SK-N-SH (cell line): ENCODE data around the gene LRRC15. TPM values are rescaled to one million over a fixed set of nuclear protein-coding genes. Genes with fewer than 3 reads are reported as not detected.
A peak's percentile ranks its signal among the peaks of the same experiment; 100 is the strongest.

Experiments used
- CTCF ChIA-PET: fragments of 300-600, 350-600 bp; formaldehyde crosslinking; extraction: SDS; loops from one replicate; lab custom pipeline; 2021; lab: Yijun Ruan, JAX
- POLR2A ChIA-PET: fragments of 350-600 bp; sonication (Branson Sonifier 250); formaldehyde crosslinking; extraction: SDS; loops from one replicate; lab custom pipeline; 2020; ENCODE audit warnings: antibody characterized with exemption, inconsistent platforms; lab: Yijun Ruan, JAX
- DNase-seq: peaks from one replicate; pipeline ENCODE4 v3.0.0; 2012
- H2AFZ ChIP-seq: fragments of 200-600 bp; sonication (generic); 2 replicates; pipeline ENCODE4 v1.8.1; 2016; ENCODE audit warnings: antibody characterized with exemption, mild to moderate bottlenecking, low read depth
- H3F3A ChIP-seq: fragments of 200-600 bp; sonication (generic); replicated peaks from 2 replicates; pipeline ENCODE3; 2016; ENCODE audit warnings: antibody characterized with exemption, mild to moderate bottlenecking; ENCODE audit not compliant: insufficient read depth
- H3K27ac ChIP-seq, 2 experiments: fragments of 200-500 bp in 1 of 2; fragments of 200-600 bp in 1 of 2; sonication (Bioruptor generic) in 1 of 2; sonication (generic), shearing (Covaris generic) in 1 of 2; 2 replicates each; pipeline versions ENCODE4 v1.5.1 to v1.6.1; 2014 to 2016; ENCODE audit warnings: low read depth in 2 of 2, inconsistent platforms in 1 of 2, low read length in 1 of 2, mild to moderate bottlenecking in 1 of 2, mixed read lengths in 1 of 2
- H3K27me3 ChIP-seq: fragments of 200-600 bp; sonication (generic), shearing (Covaris generic); 2 replicates; pipeline ENCODE4 v1.6.1; 2016; ENCODE audit warnings: mixed run types; ENCODE audit not compliant: insufficient read depth
- H3K36me3 ChIP-seq, 2 experiments: fragments of 200-500 bp in 1 of 2; fragments of 200-600 bp in 1 of 2; sonication (Bioruptor generic) in 1 of 2; sonication (generic) in 1 of 2; replicated peaks in 1 of 2; 2 replicates each; pipeline versions ENCODE3 to v1.5.1; 2014 to 2016; ENCODE audit warnings: low read length in 1 of 2, mild to moderate bottlenecking in 1 of 2; ENCODE audit not compliant: insufficient read depth in 2 of 2, control insufficient read depth in 1 of 2
- H3K4me1 ChIP-seq, 2 experiments: fragments of 200-500 bp in 1 of 2; fragments of 200-600 bp in 1 of 2; sonication (Bioruptor generic) in 1 of 2; sonication (generic), shearing (Covaris generic) in 1 of 2; 2 replicates each; pipeline versions ENCODE4 v1.5.1 to v1.6.1; 2014 to 2016; ENCODE audit warnings: low read depth in 1 of 2, low read length in 1 of 2, mixed run types in 1 of 2; ENCODE audit not compliant: insufficient read depth in 2 of 2, control insufficient read depth in 1 of 2
- H3K4me2 ChIP-seq: fragments of 200-600 bp; sonication (generic), shearing (Covaris generic); 2 replicates; pipeline ENCODE4 v1.6.1; 2017; ENCODE audit warnings: mixed run types
- H3K4me3 ChIP-seq, 2 experiments: fragments of 200-500 bp in 1 of 2; fragments of 200-600 bp in 1 of 2; sonication (Bioruptor generic) in 1 of 2; sonication (generic), shearing (Covaris generic) in 1 of 2; 2 replicates each; pipeline versions ENCODE4 v1.5.1 to v1.8.1; 2014 to 2016; ENCODE audit warnings: low read depth in 2 of 2, inconsistent platforms in 1 of 2, low read length in 1 of 2, mild to moderate bottlenecking in 1 of 2, mixed read lengths in 1 of 2, moderate library complexity in 1 of 2
- H3K79me2 ChIP-seq: fragments of 200-600 bp; sonication (generic); 2 replicates; pipeline ENCODE4 v1.8.1; 2017; ENCODE audit warnings: mild to moderate bottlenecking; ENCODE audit not compliant: insufficient read depth
- H3K9ac ChIP-seq: fragments of 200-600 bp; sonication (generic); 2 replicates; pipeline ENCODE4 v1.6.1; 2017; ENCODE audit warnings: mixed run types
- H3K9me2 ChIP-seq: fragments of 200-600 bp; sonication (generic); 2 replicates; pipeline ENCODE4 v1.6.1; 2017; ENCODE audit warnings: mixed run types
- H3K9me3 ChIP-seq: fragments of 200-600 bp; sonication (generic); 2 replicates; pipeline ENCODE4 v1.6.1; 2017; ENCODE audit warnings: mixed run types, mild to moderate bottlenecking, moderate library complexity
- H4K20me1 ChIP-seq: fragments of 200-600 bp; sonication (generic); 2 replicates; pipeline ENCODE4 v1.6.1; 2017; ENCODE audit warnings: mild to moderate bottlenecking, mixed run types; ENCODE audit not compliant: insufficient read depth
- FOXM1 ChIP-seq: IDR thresholded peaks from 2 replicates; pipeline ENCODE4 v1.4.0; 2012; ENCODE audit warnings: low read depth, mild to moderate bottlenecking
- GATA2 ChIP-seq: sonication (generic); formaldehyde crosslinking; IDR thresholded peaks from 2 replicates; pipeline ENCODE4 v1.5.0; 2020; ENCODE audit warnings: mild to moderate bottlenecking, missing genetic modification reagents
- JUND ChIP-seq: IDR thresholded peaks from 2 replicates; pipeline ENCODE4 v1.4.0; 2012
- MAX ChIP-seq: IDR thresholded peaks from 2 replicates; pipeline ENCODE4 v1.4.0; 2012; ENCODE audit warnings: low read depth
- MEF2A ChIP-seq: IDR thresholded peaks from 2 replicates; pipeline ENCODE4 v1.4.0; 2012; ENCODE audit warnings: low read depth, borderline replicate concordance
- MXI1 ChIP-seq: IDR thresholded peaks from 2 replicates; pipeline ENCODE4 v1.6.1; 2012; ENCODE audit warnings: mild to moderate bottlenecking, low read depth, low read length, improper control_type of control experiment
- NFIC ChIP-seq: IDR thresholded peaks from 2 replicates; pipeline ENCODE4 v1.4.0; 2012; ENCODE audit warnings: borderline replicate concordance
- PBX3 ChIP-seq: IDR thresholded peaks from 2 replicates; pipeline ENCODE4; 2012
- POLR2AphosphoS5 ChIP-seq: IDR thresholded peaks from 2 replicates; pipeline ENCODE4 v1.6.1; 2012; ENCODE audit warnings: low read depth, low read length
- RXRA ChIP-seq: IDR thresholded peaks from 2 replicates; pipeline ENCODE4 v1.4.0; 2012; ENCODE audit warnings: low read depth, mild to moderate bottlenecking, borderline replicate concordance
- TCF12 ChIP-seq: IDR thresholded peaks from 2 replicates; pipeline ENCODE4 v1.4.0; 2012
- TEAD4 ChIP-seq: IDR thresholded peaks from 2 replicates; pipeline ENCODE4 v1.4.0; 2012; ENCODE audit warnings: mild to moderate bottlenecking, borderline replicate concordance; ENCODE audit not compliant: insufficient read depth
- USF1 ChIP-seq: IDR thresholded peaks from 2 replicates; pipeline ENCODE4 v1.4.0; 2012; ENCODE audit warnings: low read depth, borderline replicate concordance
- ZBTB33 ChIP-seq: IDR thresholded peaks from 2 replicates; pipeline ENCODE4 v1.4.0; 2012; ENCODE audit warnings: low read depth, borderline replicate concordance
- WGBS: methylation state at CpG from one replicate; pipeline ENCODE4 v1.1.6; 2017; ENCODE audit warnings: low lambda C conversion rate; 5-methylcytosine and 5-hydroxymethylcytosine counted together
- polyA plus RNA-seq, 3 experiments: library from polyadenylated mRNA; depleted of rRNA; stranded (reverse); fragments of >200 nt; gene quantifications; 2 replicates each; pipeline ENCODE4 v1.2.3, GENCODE V29; 2012

Gene LRRC15
- polyA plus RNA-seq, 1 of the 3 experiments (the other 2 are of a cell fraction): 0.02 TPM

GRCh38 chr3:194323785-194324735 lies 45.5 kb downstream of the LRRC15 start (continued):
- peak; percentile 56 for TF ChIP-seq MXI1
- TF ChIP-seq FOXM1: no peak
- TF ChIP-seq TEAD4: no peak
- peak; percentile 92 for TF ChIP-seq TCF12
- no peak for TF ChIP-seq RXRA
- TF ChIP-seq PBX3: peak; percentile 97
- TF ChIP-seq NFIC: no peak; the same call in 1 of the 2 replicates
- TF ChIP-seq USF1: no peak
- no peak for TF ChIP-seq ZBTB33

GRCh38 chr3:194322678-194323211 lies 46.8 kb downstream of the LRRC15 start:
- Histone ChIP-seq H3K9ac (no peak overlapping the region), H3K79me2 (no peaks in the 10 kb centered on the region), H3K27me3 (no peaks in the 10 kb centered on the region), H3K4me1 (peaks cover 21 to 25% of the 10 kb centered on the region in 2 experiments; a peak in 3 of 4 replicates), H4K20me1 (no peaks in the 10 kb centered on the region), H3K4me3 (no peak overlapping the region), H3K27ac (no peak overlapping the region), H2AFZ (no peak overlapping the region), H3K9me3 (0 out of 2 replicates have a peak, but pooled peaks cover 6% of the 10 kb centered on the region), H3K9me2 (no peaks in the 10 kb centered on the region), H3K36me3 (no peaks in the 10 kb centered on the region), H3F3A (peaks cover 19% of the 10 kb centered on the region), H3K4me2 (no peak overlapping the region)
- ChIA-PET POLR2A (interaction anchor here (0.6 kb wide), 1 partner anchor 10 kb away, joined by 3 read pairs; no protein-coding TSS in a partner anchor), CTCF (interaction anchor here (0.6 to 13.4 kb wide), 5 partner anchors 9 to 658 kb away, joined by 3 to 246 read pairs (median 5); no protein-coding TSS in a partner anchor)
- TF ChIP-seq FOXM1: no peak
- TF ChIP-seq TCF12: peak; percentile 52
- no peak for TF ChIP-seq MEF2A
- TF ChIP-seq POLR2AphosphoS5: no peak
- no peak for TF ChIP-seq GATA2
- no peak for TF ChIP-seq TEAD4
- no peak for TF ChIP-seq JUND
- TF ChIP-seq PBX3: peak; percentile 41
- peak; percentile 45 for TF ChIP-seq MAX
- DNase-seq: no peak
- WGBS: 51% methylated on average over 18 of the region's 18 CpGs
